ENCODE results near the gene KDM4C.

DNA sequence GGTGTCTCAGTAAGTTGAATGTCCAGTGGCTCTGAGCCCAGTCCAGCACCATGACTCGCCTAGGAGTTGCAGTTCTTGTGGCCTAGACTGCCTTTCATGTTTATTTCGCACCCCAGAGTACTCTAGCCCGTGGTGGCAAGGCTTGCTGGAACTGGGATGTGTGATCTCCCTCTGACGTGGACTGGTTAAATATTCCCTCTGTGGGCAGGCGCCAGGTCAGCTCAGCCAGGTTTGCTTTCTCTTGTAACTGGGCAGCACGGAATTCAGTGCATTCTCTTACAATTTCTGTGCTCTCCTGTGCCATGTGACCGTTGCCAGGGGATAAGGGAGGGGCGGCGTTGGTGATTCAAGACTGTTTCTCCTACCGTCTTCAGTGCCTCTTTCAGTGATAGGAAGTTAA lies 270.8 kb downstream of the KDM4C start:
- TF ChIP-seq CTCF (IDR thresholded peaks at IDR 0.05) (no peak), EZH2 (IDR thresholded peaks at IDR 0.05) (no peak), EZH2phosphoT487 (IDR thresholded peaks at IDR 0.05) (no peak)

Data from neural progenitor cell (in vitro differentiated cells).